Lower leg skin (tissue), 3 donors: Measurements from ENCODE around the gene CHMP1A.

Experiments used
- CTCF ChIP-seq, 3 donors: fragments of 450-650 bp; IDR thresholded peaks; one replicate each; pipeline ENCODE4 v1.5.1; 2016; ENCODE audit warnings: antibody characterized with exemption in 3 of 3, mild to moderate bottlenecking in 3 of 3, moderate library complexity in 2 of 3
- POLR2A ChIP-seq, 2 donors: fragments of 450-650 bp; IDR thresholded peaks; one replicate each; pipeline ENCODE4 v1.6.1; 2016 to 2017; ENCODE audit warnings: antibody characterized with exemption in 2 of 2, mild to moderate bottlenecking in 1 of 2, moderate library complexity in 1 of 2

DNA sequence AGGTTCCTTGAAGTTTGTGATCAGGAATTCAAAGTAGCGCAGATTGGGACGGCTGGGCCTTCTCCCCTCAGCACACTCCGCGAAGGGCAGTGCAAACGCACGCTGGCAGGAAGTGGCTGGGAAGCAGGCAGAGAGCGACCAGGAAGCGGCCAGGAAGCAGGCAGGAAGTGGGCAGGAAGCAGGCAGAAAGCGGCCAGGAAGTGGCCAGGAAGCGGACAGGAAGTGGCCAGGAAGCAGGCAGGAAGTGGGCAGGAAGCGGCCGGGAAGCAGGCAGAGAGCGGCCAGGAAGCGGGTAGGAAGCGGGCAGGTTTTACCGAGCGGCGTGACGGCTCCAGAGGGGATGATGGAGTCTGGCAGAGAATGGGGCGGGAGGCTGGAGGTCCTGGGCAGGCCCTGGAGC lies 40.9 kb downstream of the CHMP1A start:
- no peak for TF ChIP-seq CTCF (IDR thresholded peaks at IDR 0.05)
- no peak for TF ChIP-seq POLR2A (IDR thresholded peaks at IDR 0.05)
